Gastrocnemius medialis (tissue), 4 donors: Measurements from ENCODE around the gene THAP12. TPM values are rescaled to one million over a fixed set of nuclear protein-coding genes. Genes with fewer than 3 reads are reported as not detected.

ENCODE experiments used
- ATAC-seq, 2 donors: fragments of 150-250 bp; one replicate each; pipeline ENCODE4 v1.9.1; 2016
- DNase-seq, 2 donors: peaks; one replicate each; pipeline ENCODE4 v3.0.0-alpha.2; 2019
- H3K27ac ChIP-seq, 4 donors: fragments of 200-600 bp; sonication (generic); 1 replicate in 1 of 4; 2 replicates in 3 of 4; pipeline ENCODE4 v1.5.1; 2016 to 2018; ENCODE audit warnings: mild to moderate bottlenecking in 2 of 4, moderate library complexity in 1 of 4
- H3K27me3 ChIP-seq, 3 donors: fragments of 200-600 bp; sonication (generic) in 2 of 3; 1 replicate in 1 of 3; 2 replicates in 2 of 3; pipeline versions ENCODE4 v1.5.1 to v1.6.0; 2016 to 2019; ENCODE audit warnings: mild to moderate bottlenecking in 1 of 3, moderate library complexity in 1 of 3
- H3K36me3 ChIP-seq, 2 donors: fragments of 200-600 bp; sonication (generic) in 1 of 2; one replicate each; pipeline ENCODE4 v1.5.1; 2017 to 2018
- H3K4me1 ChIP-seq, 2 donors: fragments of 200-600 bp; sonication (generic) in 1 of 2; one replicate each; pipeline ENCODE4 v1.5.1; 2016 to 2017; ENCODE audit warnings: mild to moderate bottlenecking in 2 of 2
- H3K4me3 ChIP-seq, 4 donors: fragments of 200-600 bp; sonication (generic) in 3 of 4; 1 replicate in 1 of 4; 2 replicates in 3 of 4; pipeline ENCODE4 v1.5.1; 2016 to 2019; ENCODE audit warnings: mild to moderate bottlenecking in 2 of 4
- H3K9me3 ChIP-seq, 3 donors: fragments of 200-600 bp; sonication (generic) in 2 of 3; 1 replicate in 1 of 3; 2 replicates in 2 of 3; pipeline ENCODE4 v1.5.1; 2016 to 2019
- POLR2A ChIP-seq, 2 donors: fragments of 450-650 bp; IDR thresholded peaks; one replicate each; pipeline ENCODE4 v1.6.1; 2017; ENCODE audit warnings: antibody characterized with exemption in 2 of 2, mild to moderate bottlenecking in 2 of 2, moderate library complexity in 2 of 2
- in situ Hi-C, 4 donors: fragments of 200-750 bp; cut with MboI; loops; one replicate each; pipeline versions ENCODE4 v1.15.0 to v1.8.0; 2017; ENCODE audit warnings: low sequenced_read_pairs in 4 of 4
- intact Hi-C: fragments of 100-400 bp; cut with DNase I; formaldehyde crosslinking; loops from one replicate; pipeline ENCODE4 v1.15.1; 2023; ENCODE audit warnings: low total_unique reads
- total RNA-seq, 4 donors: library from RNA; depleted of rRNA; stranded (reverse); fragments of >200 nt; gene quantifications; one replicate each; pipeline versions ENCODE4 v1.1.0 to v1.2.3, GENCODE V29; 2016
- TF ChIP-seq, protein P1 (sequence below), 5 experiments: fragments of 450-650 bp in 3 of 5; fragments of 200-600 bp in 2 of 5; sonication (generic) in 2 of 5; IDR thresholded peaks in 4 of 5; conservative IDR thresholded peaks in 1 of 5; 1 replicate in 4 of 5; 2 replicates in 1 of 5; pipeline ENCODE4 v1.5.1; 2016 to 2019; ENCODE audit warnings: antibody characterized with exemption in 5 of 5, mild to moderate bottlenecking in 3 of 5, moderate library complexity in 3 of 5

Gene THAP12
- total RNA-seq, 4 donors from 2014 or later, result 24.5 to 35.3 (median 30.2) TPM

- DNase-seq, result no peak
- no peak overlapping the region for H3K4me3 ChIP-seq
- H3K4me1 ChIP-seq, result no peaks in the 10 kb centered on the region
- no peaks in the 10 kb centered on the region for H3K9me3 ChIP-seq
- in situ Hi-C loops (loop anchor here (10.0 kb wide), 4 partner anchors 99 to 419 kb away; partner anchors contain the start of gene WNT11 (in 2 of the 4)), intact Hi-C loops (no loop called here)
- no peaks in the 10 kb centered on the region for H3K27me3 ChIP-seq
- no peak overlapping the region for H3K27ac ChIP-seq
- TF ChIP-seq, protein P1, sequence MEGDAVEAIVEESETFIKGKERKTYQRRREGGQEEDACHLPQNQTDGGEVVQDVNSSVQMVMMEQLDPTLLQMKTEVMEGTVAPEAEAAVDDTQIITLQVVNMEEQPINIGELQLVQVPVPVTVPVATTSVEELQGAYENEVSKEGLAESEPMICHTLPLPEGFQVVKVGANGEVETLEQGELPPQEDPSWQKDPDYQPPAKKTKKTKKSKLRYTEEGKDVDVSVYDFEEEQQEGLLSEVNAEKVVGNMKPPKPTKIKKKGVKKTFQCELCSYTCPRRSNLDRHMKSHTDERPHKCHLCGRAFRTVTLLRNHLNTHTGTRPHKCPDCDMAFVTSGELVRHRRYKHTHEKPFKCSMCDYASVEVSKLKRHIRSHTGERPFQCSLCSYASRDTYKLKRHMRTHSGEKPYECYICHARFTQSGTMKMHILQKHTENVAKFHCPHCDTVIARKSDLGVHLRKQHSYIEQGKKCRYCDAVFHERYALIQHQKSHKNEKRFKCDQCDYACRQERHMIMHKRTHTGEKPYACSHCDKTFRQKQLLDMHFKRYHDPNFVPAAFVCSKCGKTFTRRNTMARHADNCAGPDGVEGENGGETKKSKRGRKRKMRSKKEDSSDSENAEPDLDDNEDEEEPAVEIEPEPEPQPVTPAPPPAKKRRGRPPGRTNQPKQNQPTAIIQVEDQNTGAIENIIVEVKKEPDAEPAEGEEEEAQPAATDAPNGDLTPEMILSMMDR (IDR thresholded peaks at IDR 0.05 in 4 of 5, conservative IDR thresholded peaks at IDR 0.05 in 1 of 5), result no peak
- no peak for TF ChIP-seq POLR2A (IDR thresholded peaks at IDR 0.05)
- no peak for ATAC-seq
- no peaks in the 10 kb centered on the region for H3K36me3 ChIP-seq
Measured at GRCh38 chr11:76313913-76314740, 66.8 kb downstream of the THAP12 start.

GRCh38 chr11:76313271-76313670, 67.7 kb downstream of the THAP12 start:
- DNase-seq (no peak), ATAC-seq (no peak)
- H3K27ac ChIP-seq, result no peak overlapping the region
- intact Hi-C loops (no loop called here), in situ Hi-C loops (loop anchor here (10.0 kb wide), 4 partner anchors 98 to 418 kb away; partner anchors contain the start of gene WNT11 (in 2 of the 4))
- no peaks in the 10 kb centered on the region for H3K36me3 ChIP-seq
- TF ChIP-seq, protein P1 (IDR thresholded peaks at IDR 0.05 in 4 of 5, conservative IDR thresholded peaks at IDR 0.05 in 1 of 5), result no peak
- no peak for TF ChIP-seq POLR2A (IDR thresholded peaks at IDR 0.05)
- no peaks in the 10 kb centered on the region for H3K27me3 ChIP-seq
- no peaks in the 10 kb centered on the region for H3K9me3 ChIP-seq
- no peak overlapping the region for H3K4me3 ChIP-seq
- no peaks in the 10 kb centered on the region for H3K4me1 ChIP-seq

- Histone ChIP-seq H3K4me1 (no peaks in the 10 kb centered on the region), H3K36me3 (no peaks in the 10 kb centered on the region), H3K9me3 (no peaks in the 10 kb centered on the region), H3K4me3 (no peak overlapping the region), H3K27me3 (no peaks in the 10 kb centered on the region), H3K27ac (no peak overlapping the region)
- ATAC-seq (no peak), DNase-seq (no peak)
- no peak for TF ChIP-seq POLR2A (IDR thresholded peaks at IDR 0.05)
- TF ChIP-seq, protein P1 (IDR thresholded peaks at IDR 0.05 in 4 of 5, conservative IDR thresholded peaks at IDR 0.05 in 1 of 5), result no peak
- in situ Hi-C loops, result loop anchor here (10.0 kb wide), 4 partner anchors 96 to 416 kb away; partner anchors contain the start of gene WNT11 (in 2 of the 4)
- intact Hi-C loops, result no loop called here
Measured at GRCh38 chr11:76310832-76311595, 69.9 kb downstream of the THAP12 start.

DNA sequence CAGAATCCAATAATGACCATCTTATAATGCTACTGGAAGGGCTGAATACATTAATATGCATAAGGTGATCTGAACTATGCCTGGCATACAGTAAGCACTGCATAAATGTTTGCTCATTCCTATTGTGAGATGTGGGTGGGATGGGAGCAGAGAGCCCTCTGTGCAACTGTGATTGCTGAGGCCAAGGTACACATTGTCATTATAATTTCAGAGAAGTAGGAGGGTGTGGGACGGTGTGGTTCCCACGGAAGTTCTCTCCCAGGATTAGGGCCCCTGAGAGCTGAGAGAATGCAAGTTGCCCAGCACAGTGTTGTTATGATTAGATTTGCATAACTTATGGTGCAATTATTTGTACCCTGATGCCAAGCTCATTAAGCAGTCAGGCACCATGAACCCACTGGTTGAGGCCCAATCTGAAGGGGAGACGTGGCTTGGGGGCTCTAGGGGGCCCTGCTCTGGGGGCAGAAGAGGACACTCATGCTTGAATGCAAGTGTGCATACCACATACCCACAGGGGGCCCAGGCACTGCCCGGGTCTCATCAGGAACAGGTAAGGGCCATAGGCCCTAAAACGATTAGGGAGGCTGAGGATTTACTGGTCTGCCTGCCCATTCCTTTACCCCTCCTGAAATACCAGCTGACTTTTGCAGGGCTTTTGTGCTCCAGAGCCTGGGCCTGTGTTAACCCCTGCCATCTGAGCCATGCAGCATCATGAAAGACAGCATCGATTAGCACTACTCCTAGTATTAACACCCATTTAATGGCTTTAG, 72.8 kb downstream of the THAP12 start:
- Histone ChIP-seq H3K36me3 (no peaks in the 10 kb centered on the region), H3K4me1 (no peaks in the 10 kb centered on the region), H3K9me3 (no peaks in the 10 kb centered on the region), H3K27me3 (no peaks in the 10 kb centered on the region), H3K27ac (no peak overlapping the region), H3K4me3 (no peak overlapping the region)
- ATAC-seq (no peak), DNase-seq (no peak)
- in situ Hi-C loops, result no loop called here
- intact Hi-C loops, result no loop called here
- TF ChIP-seq, protein P1 (IDR thresholded peaks at IDR 0.05 in 4 of 5, conservative IDR thresholded peaks at IDR 0.05 in 1 of 5), result no peak
- no peak for TF ChIP-seq POLR2A (IDR thresholded peaks at IDR 0.05)
